K562 (cell line): Measurements from ENCODE around the gene ADAM10. TPM values are rescaled to one million over a fixed set of nuclear protein-coding genes. Genes with fewer than 3 reads are reported as not detected.

Experiments
- ATAC-seq: fragments of 200-7000 bp; cut with Tn5 transposase; 3 replicates; pipeline ENCODE4 v1.9.1; 2020; ENCODE audit warnings: moderate library complexity
- BruUV-seq: library from RNA; stranded (reverse); fragments of 400-500 nt; replicated peaks from 2 replicates; lab custom pipeline; 2021; lab: Mats Ljungman, UMichigan
- CTCF ChIA-PET: fragments of 300-600 bp; formaldehyde crosslinking; extraction: SDS; loops from one replicate; lab custom pipeline; 2021; ENCODE audit warnings: low intra/inter-chr PET ratio; lab: Yijun Ruan, JAX
- POLR2A ChIA-PET: fragments of 300-600, 350-650 bp; sonication (Branson Sonifier 250); formaldehyde crosslinking; extraction: SDS; loops from one replicate; lab custom pipeline; 2021; ENCODE audit warnings: antibody characterized with exemption, inconsistent platforms; lab: Yijun Ruan, JAX
- DNase-seq, 4 experiments: peaks; one replicate each; pipeline versions ENCODE4 v3.0.0 to v3.0.0-alpha.2; 2011 to 2018; ENCODE audit warnings: low spot score in 3 of 4, mixed read lengths in 3 of 4; ENCODE audit errors: extremely low read depth in 1 of 4
- FAIRE-seq: peaks from 2 replicates; lab custom pipeline; 2011; peaks lifted over from hg19 to GRCh38; lab: Jason Lieb, UNC
- H2AFZ ChIP-seq: 2 replicates; pipeline ENCODE4 v1.6.0; 2011; ENCODE audit warnings: low read depth, low read length, control low read depth, inconsistent platforms
- H3K27ac ChIP-seq: fragments of 200-600 bp; 3 replicates; pipeline ENCODE4 v1.8.0; 2011; ENCODE audit warnings: low read depth, mild to moderate bottlenecking, control low read depth, inconsistent platforms, low read length, moderate library complexity, mixed read lengths; ENCODE audit errors: extremely low read depth
- H3K27me3 ChIP-seq, 2 experiments: fragments of 300-600 bp in 1 of 2; 2 replicates in 1 of 2; 3 replicates in 1 of 2; pipeline versions ENCODE4 v1.6.0 to v1.8.0; 2011; ENCODE audit warnings: inconsistent platforms in 2 of 2, low read length in 2 of 2, mild to moderate bottlenecking in 1 of 2, mixed read lengths in 1 of 2, moderate library complexity in 1 of 2; ENCODE audit not compliant: control insufficient read depth in 2 of 2, insufficient read depth in 2 of 2
- H3K36me3 ChIP-seq: fragments of 300-600 bp; 3 replicates; pipeline ENCODE4 v1.8.0; 2011; ENCODE audit warnings: mild to moderate bottlenecking, low read length, inconsistent platforms; ENCODE audit not compliant: control insufficient read depth, insufficient read depth
- H3K4me1 ChIP-seq, 2 experiments: fragments of 200-600 bp in 1 of 2; replicated peaks in 1 of 2; 2 replicates in 1 of 2; 3 replicates in 1 of 2; pipeline versions ENCODE4 v1.5.1 to v1.8.0; 2011; ENCODE audit warnings: inconsistent platforms in 2 of 2, low read length in 2 of 2, mild to moderate bottlenecking in 1 of 2, mixed read lengths in 1 of 2, moderate library complexity in 1 of 2; ENCODE audit not compliant: control insufficient read depth in 2 of 2, insufficient read depth in 2 of 2
- H3K4me2 ChIP-seq: 2 replicates; pipeline ENCODE4 v1.6.1; 2011; ENCODE audit warnings: low read length, control low read depth, inconsistent platforms, mixed read lengths; ENCODE audit not compliant: insufficient read depth
- H3K4me3 ChIP-seq: fragments of 200-600 bp; sonication (generic), shearing (Covaris generic); 2 replicates; pipeline ENCODE4 v1.5.1; 2016; ENCODE audit warnings: control low read depth, inconsistent platforms
- H3K79me2 ChIP-seq: fragments of 200-600 bp; 3 replicates; pipeline ENCODE4 v1.8.0; 2011; ENCODE audit warnings: low read length, inconsistent platforms; ENCODE audit not compliant: control insufficient read depth, insufficient read depth
- H3K9ac ChIP-seq, 2 experiments: 2 replicates each; pipeline versions ENCODE4 v1.6.0 to v1.6.1; 2011; ENCODE audit warnings: low read depth in 2 of 2, low read length in 2 of 2, control low read depth in 1 of 2, inconsistent platforms in 1 of 2, mild to moderate bottlenecking in 1 of 2, mixed read lengths in 1 of 2; ENCODE audit not compliant: insufficient read depth in 1 of 2
- H3K9me1 ChIP-seq: one replicate; pipeline ENCODE4 v1.6.0; 2011; ENCODE audit warnings: inconsistent platforms, mild to moderate bottlenecking, low read length, moderate library complexity; ENCODE audit not compliant: control insufficient read depth, insufficient read depth
- H3K9me3 ChIP-seq: replicated peaks from 2 replicates; pipeline ENCODE4 v1.5.1; 2011; ENCODE audit warnings: low read depth, low read length, inconsistent platforms; ENCODE audit not compliant: control insufficient read depth, insufficient read depth
- H4K20me1 ChIP-seq: replicated peaks from 2 replicates; pipeline ENCODE4 v1.6.1; 2011; ENCODE audit warnings: low read length, inconsistent platforms, mixed read lengths; ENCODE audit not compliant: control insufficient read depth, insufficient read depth
- ATF3 ChIP-seq, 2 experiments: fragments of 450-650 bp in 1 of 2; sonication (generic) in 1 of 2; formaldehyde crosslinking in 1 of 2; IDR thresholded peaks in 1 of 2; conservative IDR thresholded peaks in 1 of 2; 2 replicates each; pipeline versions ENCODE4 v1.6.1 to v1.8.1; 2016 to 2023; ENCODE audit warnings: mild to moderate bottlenecking in 2 of 2, moderate library complexity in 2 of 2, inconsistent platforms in 1 of 2, missing genetic modification reagents in 1 of 2
- CEBPB ChIP-seq: fragments of 450-650 bp; IDR thresholded peaks from 2 replicates; pipeline ENCODE4 v1.6.1; 2016; ENCODE audit warnings: missing genetic modification characterization, missing compliant biosample characterization
- CEBPG ChIP-seq, 3 experiments: fragments of 200-800 bp in 1 of 3; sonication (Bioruptor generic) in 1 of 3; sonication (generic) in 1 of 3; formaldehyde crosslinking in 1 of 3; IDR thresholded peaks in 2 of 3; conservative IDR thresholded peaks in 1 of 3; 2 replicates each; pipeline versions ENCODE4 v1.6.1 to v1.8.0; 2016 to 2022; ENCODE audit warnings: missing compliant biosample characterization in 2 of 3, missing genetic modification characterization in 2 of 3, mild to moderate bottlenecking in 1 of 3, missing genetic modification reagents in 1 of 3
- CREB3 ChIP-seq: fragments of 450-650 bp; conservative IDR thresholded peaks from 2 replicates; pipeline ENCODE4 v1.6.1; 2016; ENCODE audit warnings: missing genetic modification characterization, low read depth, mild to moderate bottlenecking, missing compliant biosample characterization, moderate library complexity
- MTA3 ChIP-seq: fragments of 450-650 bp; formaldehyde crosslinking; IDR thresholded peaks from 2 replicates; pipeline ENCODE4 v1.6.1; 2017; ENCODE audit warnings: mild to moderate bottlenecking, borderline replicate concordance
- WGBS: fragments of 100-300 bp; shearing (Covaris generic); methylation state at CpG from one replicate; pipeline ENCODE4 v1.1.6; 2016; ENCODE audit warnings: low coverage, mixed read lengths; ENCODE audit not compliant: insufficient coverage; ENCODE audit errors: missing lambda C conversion rate; 5-methylcytosine and 5-hydroxymethylcytosine counted together
- in situ Hi-C: fragments of 300-500 bp; cut with MboI; formaldehyde crosslinking; loops from 4 replicates; pipeline ENCODE4 v1.15.0; 2018; ENCODE audit warnings: inconsistent platforms, mixed read lengths
- intact Hi-C: fragments of 100-400 bp; cut with micrococcal nuclease; formaldehyde crosslinking; loops from 2 replicates; pipeline ENCODE4 v1.14.2; 2022
- polyA plus RNA-seq, 8 experiments: library from polyadenylated mRNA; depleted of rRNA in 4 of 8; stranded (reverse) in 5 of 8; unstranded in 3 of 8; fragments of >200 nt; fragmentation: Nextera tagmentation in 2 of 8; fragmentation: Illumina TruSeq in 1 of 8; extraction: Ambion mirVana in 2 of 8; extraction: Trizol in 1 of 8; gene quantifications; 2 replicates each; pipeline versions ENCODE4 v1.2.1 to v1.2.3, GENCODE V29; 2011 to 2014; ENCODE audit warnings: inconsistent platforms in 1 of 8, missing spikeins in 1 of 8
- total RNA-seq, 7 experiments: library from RNA; depleted of rRNA in 6 of 7; stranded (reverse); fragments of >200 nt in 6 of 7; fragmentation: Illumina TruSeq in 2 of 7; extraction: Trizol in 2 of 7; gene quantifications; 2 replicates each; pipeline versions ENCODE4 v1.2.1 to v1.2.3, GENCODE V29; 2011 to 2021; ENCODE audit warnings: low replicate concordance in 1 of 7

Gene ADAM10
- total and polyA plus RNA-seq, 9 of the 15 experiments (the other 6 are each of a cell fraction or from before 2014, with no cell fraction given), result 11.9 to 152 (median 57.3) TPM

- CTCF ChIA-PET, result no interaction called here
These were observed 189.5 kb downstream of the ADAM10 start for GRCh38 chr15:58559904-58560588.

More at GRCh38 chr15:58559904-58560588, 189.5 kb downstream of the ADAM10 start:
- Histone ChIP-seq H4K20me1 (no peaks in the 10 kb centered on the region), H3K9me1 (no peaks in the 10 kb centered on the region), H2AFZ (no peak overlapping the region), H3K27ac (no peak overlapping the region), H3K4me2 (no peak overlapping the region), H3K36me3 (no peaks in the 10 kb centered on the region), H3K4me1 (peaks cover 6 to 17% of the 10 kb centered on the region in 2 experiments; a peak in 4 of 5 replicates), H3K9ac (no peak overlapping the region), H3K4me3 (no peak overlapping the region), H3K27me3 (no peaks in the 10 kb centered on the region), H3K79me2 (no peaks in the 10 kb centered on the region), H3K9me3 (no peaks in the 10 kb centered on the region)
- in situ Hi-C loops (no loop called here), intact Hi-C loops (no loop called here)
- TF ChIP-seq CEBPB (tag), result peak; percentile 71
- TF ChIP-seq ATF3 (IDR thresholded peaks at IDR 0.05), result peak; percentile 85
- no peak for TF ChIP-seq ATF3 (CRISPR knock-in tag; conservative IDR thresholded peaks at IDR 0.05)
- TF ChIP-seq CREB3 (tag), result no peak
- no peak for TF ChIP-seq MTA3
- no peak for TF ChIP-seq CEBPG (CRISPR knock-in tag; IDR thresholded peaks at IDR 0.05)
- TF ChIP-seq CEBPG (tag; conservative IDR thresholded peaks at IDR 0.05 in 1 of 2, IDR thresholded peaks at IDR 0.05 in 1 of 2), result peak; percentile 83 to 87
- no TSS peak for BruUV-seq
- no peak for DNase-seq
- peak; percentile 32; the same call in 1 of the 3 replicates for ATAC-seq
- 28% methylated on average over 6 of the region's 6 CpGs for WGBS
- no peak for FAIRE-seq
- POLR2A ChIA-PET, result interaction anchor here (0.6 to 1.9 kb wide), 6 partner anchors 8 to 86 kb away, joined by 3 to 6 read pairs (median 4); no protein-coding TSS in a partner anchor
